ENCODE results near the gene SYT14.

SYT14 gene

DNA sequence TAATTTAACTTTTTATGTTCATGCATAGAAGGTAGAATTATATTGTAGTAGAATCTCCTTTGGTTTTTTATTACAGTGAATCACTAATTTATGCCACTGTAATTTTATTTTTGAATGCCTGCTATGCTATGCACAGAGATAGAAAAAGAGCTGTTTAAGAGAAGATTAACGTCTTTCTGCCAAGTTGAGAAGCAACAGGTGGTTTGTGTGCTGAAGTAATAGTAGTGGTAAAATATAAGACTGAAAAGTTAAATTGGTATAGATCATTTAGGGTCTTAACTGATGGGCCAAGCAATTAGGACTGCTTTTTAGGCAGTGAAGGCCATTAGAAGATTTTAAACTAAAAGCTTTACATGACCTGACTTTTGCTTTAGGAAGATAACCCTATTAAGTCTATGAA lies 115.1 kb downstream of the SYT14 start:
- TF ChIP-seq, protein P1, sequence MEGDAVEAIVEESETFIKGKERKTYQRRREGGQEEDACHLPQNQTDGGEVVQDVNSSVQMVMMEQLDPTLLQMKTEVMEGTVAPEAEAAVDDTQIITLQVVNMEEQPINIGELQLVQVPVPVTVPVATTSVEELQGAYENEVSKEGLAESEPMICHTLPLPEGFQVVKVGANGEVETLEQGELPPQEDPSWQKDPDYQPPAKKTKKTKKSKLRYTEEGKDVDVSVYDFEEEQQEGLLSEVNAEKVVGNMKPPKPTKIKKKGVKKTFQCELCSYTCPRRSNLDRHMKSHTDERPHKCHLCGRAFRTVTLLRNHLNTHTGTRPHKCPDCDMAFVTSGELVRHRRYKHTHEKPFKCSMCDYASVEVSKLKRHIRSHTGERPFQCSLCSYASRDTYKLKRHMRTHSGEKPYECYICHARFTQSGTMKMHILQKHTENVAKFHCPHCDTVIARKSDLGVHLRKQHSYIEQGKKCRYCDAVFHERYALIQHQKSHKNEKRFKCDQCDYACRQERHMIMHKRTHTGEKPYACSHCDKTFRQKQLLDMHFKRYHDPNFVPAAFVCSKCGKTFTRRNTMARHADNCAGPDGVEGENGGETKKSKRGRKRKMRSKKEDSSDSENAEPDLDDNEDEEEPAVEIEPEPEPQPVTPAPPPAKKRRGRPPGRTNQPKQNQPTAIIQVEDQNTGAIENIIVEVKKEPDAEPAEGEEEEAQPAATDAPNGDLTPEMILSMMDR (IDR thresholded peaks at IDR 0.05) = no peak

DNA sequence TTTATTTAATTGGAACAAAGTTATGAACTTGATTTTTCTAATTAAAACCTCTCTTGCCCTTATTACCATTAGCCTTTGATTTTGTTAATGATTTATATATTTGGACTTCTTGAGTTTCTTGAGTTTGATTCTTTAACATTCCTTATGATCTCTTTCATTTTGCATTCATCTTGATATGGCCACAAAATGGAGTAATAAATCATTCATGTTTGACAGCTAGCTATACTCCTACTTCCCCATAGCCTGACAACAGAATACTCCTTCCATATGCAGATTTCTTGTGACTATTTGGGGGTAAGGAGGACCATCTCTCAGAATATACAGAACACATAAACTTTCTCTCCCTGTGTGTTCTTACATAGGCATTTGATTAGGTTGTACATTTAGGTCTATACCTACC lies 119.6 kb downstream of the SYT14 start:
- TF ChIP-seq, protein P1 (IDR thresholded peaks at IDR 0.05) = no peak

DNA sequence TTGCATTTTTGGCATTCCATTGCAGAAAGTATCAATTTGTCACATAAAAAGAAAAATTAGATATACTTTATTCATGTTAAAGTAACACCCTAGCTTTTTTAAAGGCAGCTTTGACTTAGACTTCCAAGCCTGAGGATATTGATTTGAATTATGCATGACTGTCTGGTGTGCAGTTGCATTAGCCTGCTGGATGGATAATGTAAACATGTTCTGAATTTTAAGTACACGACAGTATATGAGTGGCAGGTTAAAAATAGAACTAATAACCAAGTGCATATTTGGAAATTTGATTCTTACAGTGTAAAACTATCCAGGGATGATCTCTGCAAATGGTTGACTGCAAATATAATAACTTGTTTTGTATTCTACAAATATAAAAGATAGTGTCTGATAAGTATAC lies 124.0 kb downstream of the SYT14 start:
- TF ChIP-seq, protein P1 (IDR thresholded peaks at IDR 0.05) = no peak

DNA sequence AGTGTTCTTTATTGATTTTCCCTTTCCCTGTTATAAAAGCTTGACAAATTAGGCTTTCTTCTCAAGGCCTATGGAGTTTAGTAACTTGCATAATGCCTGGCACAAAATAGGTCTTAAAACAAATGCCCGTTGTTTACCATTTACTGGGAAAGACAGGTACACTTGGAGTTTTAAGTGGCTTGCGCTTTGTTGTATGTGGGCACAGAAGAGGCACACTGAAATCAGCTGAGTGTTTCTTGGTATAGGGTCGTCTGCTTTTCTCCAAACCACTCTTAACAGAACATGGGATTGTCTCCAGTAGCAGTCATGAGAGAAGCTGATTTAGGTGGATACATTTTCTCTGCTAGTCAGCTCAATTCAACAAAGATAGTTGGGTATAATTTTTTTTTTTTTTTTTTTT lies 132.5 kb downstream of the SYT14 start:
- TF ChIP-seq, protein P1 (IDR thresholded peaks at IDR 0.05) = no peak

DNA sequence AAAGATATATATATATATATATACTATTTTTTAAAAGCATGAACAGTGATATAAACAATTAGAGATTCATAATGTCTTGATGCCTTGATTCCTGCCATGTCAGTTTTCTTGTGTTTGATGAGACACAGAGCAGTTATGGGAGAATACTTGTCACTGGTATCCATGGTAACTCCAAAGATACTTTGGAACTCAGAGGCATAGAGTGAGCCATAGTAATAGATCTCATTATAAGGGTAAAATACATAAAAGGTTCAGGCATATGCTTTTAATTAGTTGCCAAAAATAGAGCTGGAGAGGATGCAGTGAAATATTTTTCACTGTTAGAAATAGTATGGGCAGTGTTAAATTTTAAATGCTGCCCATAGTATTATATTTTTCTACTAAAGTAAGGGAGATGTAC lies 134.1 kb downstream of the SYT14 start:
- TF ChIP-seq, protein P1 (IDR thresholded peaks at IDR 0.05) = no peak

DNA sequence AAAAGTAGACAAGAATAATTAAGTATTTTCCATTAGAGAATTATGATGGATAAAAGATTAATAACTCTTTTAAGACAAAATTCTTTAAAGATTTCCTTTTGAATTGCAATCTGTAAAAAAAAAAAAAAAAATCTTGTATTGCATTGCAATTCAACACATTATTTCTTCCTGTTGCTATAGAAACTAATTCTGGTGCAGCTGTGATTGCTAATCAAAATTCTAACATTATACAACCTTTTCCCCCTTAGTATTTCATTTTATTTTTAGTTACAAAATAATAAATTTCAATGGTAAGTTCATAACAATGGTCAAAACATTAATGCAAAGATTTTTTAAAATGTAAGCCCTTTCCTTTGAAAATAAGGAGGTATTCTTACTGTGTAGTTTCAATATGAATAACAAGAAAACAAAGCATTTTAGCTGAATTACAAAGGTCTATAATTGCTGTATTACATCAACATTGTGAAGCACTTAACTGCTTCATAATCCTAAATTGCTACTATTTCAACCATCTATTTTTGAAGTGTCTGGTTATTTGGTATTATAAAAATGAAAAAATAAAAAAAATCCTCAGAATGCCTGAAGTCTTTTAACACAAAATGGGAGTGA lies 135.0 kb downstream of the SYT14 start:
- TF ChIP-seq, protein P1 (IDR thresholded peaks at IDR 0.05) = no peak

DNA sequence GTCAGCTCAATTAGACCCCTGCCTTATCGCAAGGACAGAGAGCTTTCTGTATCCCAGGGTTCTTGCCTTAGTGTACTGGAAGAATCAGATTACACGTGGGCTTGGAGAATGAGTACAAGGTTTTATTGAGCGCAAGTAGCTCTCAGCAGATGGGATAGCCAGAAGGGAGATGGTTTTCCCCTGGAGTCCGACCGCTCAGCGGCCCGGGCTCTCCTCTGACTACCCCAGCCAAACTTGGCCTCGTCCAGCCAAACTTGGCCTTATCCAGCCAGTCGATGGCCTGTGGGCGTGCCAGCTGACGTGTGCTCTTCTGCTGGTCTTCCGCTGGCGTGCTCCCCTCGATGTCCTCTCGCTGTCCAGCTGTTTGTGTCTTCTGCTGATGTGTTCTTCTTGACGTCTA lies 136.9 kb downstream of the SYT14 start:
- TF ChIP-seq, protein P1 (IDR thresholded peaks at IDR 0.05) = no peak

DNA sequence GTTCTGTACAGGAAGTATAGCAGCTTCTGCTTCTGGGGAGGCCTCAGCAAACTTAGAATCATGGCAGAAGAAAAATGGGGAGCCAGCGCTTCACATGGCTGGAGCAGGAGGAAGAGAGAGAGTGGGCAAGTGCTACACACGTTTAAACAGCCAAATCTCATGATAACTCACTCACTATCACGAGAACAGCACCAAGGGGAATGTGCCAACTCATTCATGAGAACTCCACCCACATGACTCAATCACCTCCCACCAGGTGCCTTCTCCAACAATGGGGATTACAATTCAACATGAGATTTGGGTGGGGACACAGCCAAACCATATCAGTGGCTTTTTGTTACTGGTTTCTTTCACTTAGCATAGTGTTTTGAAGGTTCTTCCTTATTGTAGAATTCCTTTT lies 138.6 kb downstream of the SYT14 start:
- TF ChIP-seq, protein P1 (IDR thresholded peaks at IDR 0.05) = no peak

Measured in LNCAP (cell line).